Stimulated activated CD8-positive, alpha-beta memory T cell treated with anti-CD3 and anti-CD28 coated beads, Interleukin-15, amount 100 ng/mL, for 24 hours (primary cell): ENCODE measurements around the gene ULBP2.
"Not testable (repeated sequence)": the region's sequence is repeated elsewhere in the genome, so short reads cannot be mapped to it uniquely, and the experiment has no call there.

Experiments used
- DNase-seq: peaks from one replicate; pipeline ENCODE4 v3.0.0-alpha.2; 2020; ENCODE audit warnings: low read depth

Gene ULBP2

DNA sequence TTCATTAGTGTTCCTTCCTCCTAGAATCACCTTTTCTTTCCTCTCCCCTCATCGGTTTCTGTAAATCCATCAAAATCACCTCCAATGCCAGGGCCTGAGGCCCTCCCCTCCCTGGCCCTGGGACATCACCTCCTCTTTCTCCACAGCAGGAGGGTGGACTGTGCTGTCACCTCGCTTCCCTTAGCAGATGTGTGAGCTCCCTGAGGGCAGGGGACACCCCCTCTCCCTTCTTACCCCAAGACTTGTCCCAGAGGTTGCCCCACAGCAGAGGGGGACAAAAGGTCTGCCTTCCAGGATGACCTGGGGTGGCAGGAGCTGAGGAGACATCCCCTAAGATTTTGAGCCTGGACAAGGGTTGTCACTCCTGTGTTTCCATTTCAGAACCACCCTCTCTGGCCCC, 27.8 kb downstream of the ULBP2 start:
- no peak for DNase-seq

DNA sequence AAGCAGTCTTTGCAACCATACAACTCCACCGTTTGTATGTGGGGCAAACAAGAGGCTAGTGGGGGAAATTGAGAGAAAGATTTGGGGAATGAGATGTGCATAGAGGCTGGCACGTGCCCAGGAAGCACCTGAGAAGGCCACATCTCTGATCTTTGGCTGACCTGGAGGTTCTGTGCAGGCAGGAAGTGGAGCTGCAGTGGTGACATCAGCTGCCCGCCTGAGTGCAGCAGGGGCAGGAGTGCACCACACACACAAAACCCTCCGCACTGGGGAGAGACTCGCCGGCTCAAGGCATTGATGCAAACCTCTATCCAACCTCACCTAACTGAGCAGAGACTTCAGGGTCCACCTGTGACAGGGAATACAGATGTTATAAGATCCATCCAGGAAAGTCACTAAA, 32.6 kb downstream of the ULBP2 start:
- DNase-seq, result not testable (repeated sequence)

DNA sequence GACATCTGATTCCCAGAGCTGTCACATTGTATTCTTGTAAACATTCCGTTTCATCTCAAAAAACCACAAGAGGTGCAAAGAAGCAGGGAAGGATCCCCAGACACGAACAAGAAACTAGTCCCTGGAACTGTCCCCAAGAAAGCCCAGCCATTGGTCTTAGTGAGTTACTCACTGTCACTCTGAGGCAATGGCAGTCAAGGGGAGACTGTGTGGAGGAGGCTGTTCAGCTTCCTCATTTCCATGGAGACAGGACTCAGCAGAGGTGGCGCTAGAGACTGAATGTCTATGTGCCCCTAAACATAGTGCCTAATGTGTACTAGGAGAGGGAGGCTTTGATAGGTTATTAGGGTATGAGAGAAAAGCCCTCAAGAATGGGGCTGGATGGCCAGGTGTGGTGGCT, 33.0 kb downstream of the ULBP2 start:
- no peak for DNase-seq

DNA sequence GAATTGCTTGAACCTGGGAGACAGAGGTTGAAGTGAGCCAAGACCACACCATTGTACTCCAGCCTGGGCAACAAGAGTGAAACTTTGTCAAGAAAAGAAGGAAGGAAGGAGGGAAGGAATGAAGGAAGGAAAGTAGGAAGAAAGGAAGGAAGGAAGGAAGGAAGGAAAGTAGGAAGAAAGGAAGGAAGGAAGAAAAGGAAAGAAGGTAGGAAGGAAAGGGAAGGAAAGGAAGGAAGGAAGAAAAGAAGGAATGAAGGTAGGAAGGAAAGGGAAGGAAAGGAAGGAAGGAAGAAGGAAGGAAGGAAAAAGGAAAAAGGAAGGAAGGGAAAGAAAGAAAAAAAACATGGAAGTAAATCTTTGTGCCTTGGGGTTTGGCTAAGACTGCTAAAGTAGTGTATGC, 33.6 kb downstream of the ULBP2 start:
- DNase-seq, result no peak

DNA sequence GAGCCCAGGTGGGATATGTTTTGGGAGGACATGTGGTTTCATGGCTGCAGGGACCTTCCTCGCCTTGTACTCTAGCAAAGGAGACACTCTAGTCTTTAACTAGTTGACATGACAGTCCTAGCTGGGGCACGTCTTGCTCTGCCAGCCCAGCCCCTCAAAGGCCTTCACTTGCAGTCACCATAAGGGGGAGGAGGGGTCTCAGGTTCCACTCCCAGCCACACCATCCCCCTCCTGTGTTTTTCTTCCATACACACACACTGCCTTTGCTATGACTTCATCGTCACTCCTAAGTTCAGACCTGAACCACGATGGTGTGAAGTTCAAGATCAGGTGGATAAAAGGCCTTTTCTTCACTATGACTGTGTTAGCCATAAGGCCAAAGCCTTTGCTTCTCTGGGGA, 35.4 kb downstream of the ULBP2 start:
- no peak for DNase-seq

DNA sequence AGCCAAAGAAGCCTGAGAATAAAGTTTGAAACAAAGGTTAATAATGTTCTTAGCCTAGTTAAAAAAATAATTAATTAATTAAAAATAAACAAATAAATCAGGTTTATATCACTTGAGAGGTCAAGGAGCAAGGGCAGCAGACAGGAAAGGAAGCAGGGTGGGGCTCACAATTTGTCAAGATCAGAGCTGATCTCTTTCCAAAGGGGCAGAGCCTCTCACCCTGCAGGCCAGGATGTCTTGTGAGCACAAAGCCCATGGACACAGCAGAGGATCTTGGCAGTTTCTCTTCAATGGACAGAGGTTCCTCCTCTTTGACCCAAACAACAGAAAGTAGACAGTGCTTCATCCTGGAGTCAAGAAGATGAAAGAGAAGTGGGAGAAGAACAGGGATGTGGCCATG, 36.8 kb downstream of the ULBP2 start:
- DNase-seq, result no peak

DNA sequence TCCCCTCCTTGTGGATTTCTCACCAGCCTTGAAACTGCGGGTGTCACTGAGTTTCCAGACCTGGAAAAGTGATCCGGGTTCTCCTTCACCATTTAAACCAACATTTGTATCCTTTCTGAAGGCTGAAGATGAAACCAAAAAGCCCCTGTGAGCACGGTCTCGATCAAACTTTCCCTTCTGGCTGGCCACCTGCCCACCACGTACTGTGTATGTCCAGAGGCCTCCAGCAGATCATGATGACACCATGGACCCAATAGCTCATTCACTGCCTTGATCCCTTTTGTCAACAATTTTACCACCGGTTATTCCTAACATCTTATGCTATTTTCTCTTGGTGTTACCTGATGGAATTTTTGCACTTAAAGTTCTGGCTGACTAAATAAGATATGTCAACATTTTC, 37.5 kb downstream of the ULBP2 start:
- DNase-seq, result no peak

DNA sequence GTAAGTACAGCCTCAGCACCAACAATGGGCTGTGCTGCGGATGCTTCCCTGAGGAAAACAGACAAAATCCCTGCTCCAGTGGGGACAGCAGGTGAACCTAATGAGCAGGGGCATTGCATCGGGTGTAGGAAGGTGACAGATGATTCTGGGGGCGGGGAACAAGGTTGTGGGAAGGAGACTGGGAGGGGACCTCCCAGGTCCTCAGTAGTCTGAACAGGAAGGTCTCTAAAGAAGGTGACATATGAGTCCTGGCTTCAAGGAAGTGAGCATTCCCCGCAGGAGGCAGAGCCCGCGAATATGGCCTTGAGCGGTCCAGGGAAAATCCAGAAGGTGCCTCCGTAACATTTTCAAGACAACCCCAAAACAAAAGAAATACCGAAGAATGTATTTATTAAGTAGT, 41.3 kb downstream of the ULBP2 start:
- DNase-seq, result no peak

DNA sequence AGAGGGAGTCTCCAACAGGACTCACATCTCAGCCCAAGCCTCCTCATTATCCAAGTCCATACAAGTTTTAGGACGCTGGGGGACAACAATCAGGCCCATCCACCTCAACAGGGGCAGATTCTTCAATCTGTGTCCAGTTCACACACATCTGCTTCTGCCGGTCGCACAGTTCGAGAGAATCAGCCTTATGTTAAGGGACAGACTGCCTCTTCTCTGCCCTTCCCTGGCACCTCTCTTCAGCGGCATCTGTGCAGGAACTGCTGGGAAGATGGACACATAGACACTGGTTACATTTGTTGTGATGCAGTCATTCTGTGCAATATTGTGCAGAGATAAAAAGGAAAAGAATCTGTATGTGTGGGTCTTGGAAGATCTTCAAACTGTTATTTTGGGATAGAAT, 43.0 kb downstream of the ULBP2 start:
- DNase-seq, result no peak

DNA sequence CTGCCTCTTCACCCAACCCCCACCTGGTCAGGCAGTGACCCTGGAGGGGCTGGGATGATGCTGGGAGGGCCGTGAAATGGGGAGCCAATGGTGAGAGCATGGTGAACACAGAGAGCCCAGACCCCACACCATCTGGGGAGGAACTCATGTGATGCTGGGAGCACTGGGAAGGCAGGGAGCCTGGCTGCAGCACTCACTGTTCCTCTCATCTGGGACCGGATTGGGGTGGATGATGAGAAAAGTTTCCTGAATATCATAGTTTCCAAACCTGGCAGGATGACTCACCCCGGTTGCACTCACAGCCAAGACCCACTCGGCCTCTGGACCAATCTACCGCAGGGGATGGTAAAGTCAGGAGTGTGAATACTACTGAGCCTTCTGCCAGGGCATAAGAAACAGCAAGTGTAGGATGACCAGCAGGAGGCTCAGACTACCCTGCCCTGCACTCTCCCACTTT, 43.7 kb downstream of the ULBP2 start:
- no peak for DNase-seq

DNA sequence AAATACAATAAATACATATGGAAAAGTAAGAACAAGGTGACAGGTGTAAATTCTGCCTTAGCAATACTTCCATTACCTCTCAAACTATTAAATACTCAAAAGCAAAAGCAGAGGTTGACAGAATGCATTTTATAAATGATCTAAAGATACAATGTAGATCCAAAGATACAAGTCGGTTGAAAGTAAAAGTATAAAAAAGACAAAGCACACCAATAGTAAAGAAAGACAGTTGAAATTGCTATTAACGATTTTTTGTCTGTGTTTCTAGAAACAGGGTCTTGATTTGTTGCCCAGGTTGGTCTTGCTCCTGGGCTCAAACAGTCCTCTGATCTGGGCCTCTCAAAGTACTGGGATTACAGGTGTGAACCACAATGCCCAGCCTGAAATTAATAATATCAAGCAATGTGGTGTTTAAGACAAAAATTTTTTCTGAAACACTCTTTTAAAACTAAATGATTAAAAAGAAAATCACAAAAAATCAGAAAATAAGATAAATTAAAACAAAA, 45.8 kb downstream of the ULBP2 start:
- no peak for DNase-seq

DNA sequence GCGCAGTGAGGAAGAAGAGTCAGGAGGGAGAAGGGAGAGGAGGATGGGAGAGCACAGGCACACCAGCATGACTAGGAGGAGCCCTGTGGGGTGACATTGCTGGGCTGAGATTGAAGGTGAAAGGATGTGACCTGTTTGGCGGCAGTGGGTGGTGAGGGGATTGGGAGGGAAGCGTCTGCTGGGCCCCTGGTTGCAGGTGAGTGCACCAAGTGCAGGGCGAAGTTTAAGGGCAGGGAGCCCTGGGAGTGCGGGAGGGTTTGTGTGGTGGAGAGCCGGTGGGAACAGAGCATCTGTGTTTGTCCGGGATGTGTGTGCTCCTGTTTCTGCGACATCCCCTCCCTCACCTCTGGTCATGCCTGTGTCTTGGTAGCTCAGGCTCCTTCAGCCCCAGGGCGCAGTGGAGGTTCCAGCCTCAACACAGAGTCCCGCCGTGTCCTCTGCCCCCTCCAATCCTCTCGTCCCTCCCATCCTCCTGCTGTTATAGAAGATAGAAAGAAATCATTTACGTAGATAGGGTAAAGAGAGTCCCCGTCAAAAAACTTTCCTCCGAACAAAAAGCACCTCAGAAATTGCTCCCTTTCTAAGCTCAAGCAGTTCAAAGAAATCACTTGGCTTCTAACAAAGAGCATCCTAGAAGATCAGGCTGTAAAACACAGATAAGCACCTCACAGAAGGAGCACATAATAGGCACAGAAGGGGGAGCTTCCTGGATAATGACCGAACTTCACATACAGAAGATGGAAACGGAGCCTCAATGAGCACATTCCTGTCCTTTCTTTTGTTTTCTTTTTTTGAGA, 46.9 kb downstream of the ULBP2 start:
- DNase-seq, result no peak

DNA sequence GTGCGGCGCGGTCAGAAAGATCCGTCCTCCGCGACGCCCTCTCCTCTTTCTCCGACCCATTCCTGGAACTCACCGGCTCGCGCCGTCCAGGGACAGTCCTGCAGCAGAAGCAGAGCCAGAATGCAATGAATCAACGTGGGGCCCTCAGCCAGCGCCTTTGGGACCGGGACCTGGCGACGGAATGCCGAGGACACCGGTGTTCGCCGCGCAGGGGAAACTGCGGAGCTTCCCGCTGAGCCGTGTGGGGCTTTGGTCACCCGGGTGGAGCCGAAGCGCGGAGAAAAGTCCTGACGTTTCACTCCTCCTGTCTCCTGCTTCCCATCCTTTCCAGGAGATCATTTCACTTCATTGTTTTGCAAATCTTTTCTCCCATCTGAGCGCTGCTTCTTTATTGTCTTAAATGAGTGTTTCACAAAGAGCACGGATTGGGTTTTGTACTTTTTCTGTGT, 48.4 kb downstream of the ULBP2 start:
- no peak for DNase-seq

DNA sequence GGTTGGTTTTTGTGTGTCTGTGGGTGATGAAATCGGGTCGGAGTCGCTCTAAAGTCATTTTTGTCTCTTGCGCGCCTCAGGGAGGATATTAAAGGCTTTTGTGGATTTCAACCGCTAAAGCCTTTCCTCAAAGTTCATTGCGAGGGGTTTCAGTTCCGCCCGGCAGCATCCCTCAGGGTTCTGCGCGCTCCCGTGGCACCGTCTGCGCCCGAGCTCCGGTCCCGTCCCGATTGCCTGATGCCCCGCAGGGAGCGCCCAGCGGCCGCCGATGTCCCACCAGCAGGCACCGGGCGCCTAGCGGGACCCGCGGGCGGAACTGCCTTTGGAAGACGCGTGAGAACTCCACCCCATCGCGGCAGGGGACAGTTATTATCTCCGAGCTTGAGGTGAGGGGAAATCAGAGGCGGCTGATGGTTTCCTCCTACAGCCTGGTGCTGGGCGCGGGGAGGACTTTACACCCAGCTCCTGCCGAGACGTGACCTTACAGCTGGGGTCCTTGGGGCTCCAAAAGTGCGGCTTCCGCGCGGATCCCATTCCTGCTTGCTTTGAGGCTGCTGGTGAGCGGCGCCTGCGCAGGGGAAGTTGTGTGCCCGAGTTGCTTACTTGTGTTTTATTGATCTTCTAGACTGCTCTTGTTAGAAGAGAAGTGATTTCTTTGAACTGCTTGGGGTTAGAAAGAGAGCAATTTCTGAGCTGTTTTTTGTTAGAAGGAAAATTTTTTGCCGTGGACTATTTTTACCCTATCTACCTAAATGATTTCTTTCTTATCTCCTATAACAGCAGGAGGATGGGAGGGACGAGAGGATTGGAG, 49.1 kb downstream of the ULBP2 start:
- DNase-seq, result no peak

DNA sequence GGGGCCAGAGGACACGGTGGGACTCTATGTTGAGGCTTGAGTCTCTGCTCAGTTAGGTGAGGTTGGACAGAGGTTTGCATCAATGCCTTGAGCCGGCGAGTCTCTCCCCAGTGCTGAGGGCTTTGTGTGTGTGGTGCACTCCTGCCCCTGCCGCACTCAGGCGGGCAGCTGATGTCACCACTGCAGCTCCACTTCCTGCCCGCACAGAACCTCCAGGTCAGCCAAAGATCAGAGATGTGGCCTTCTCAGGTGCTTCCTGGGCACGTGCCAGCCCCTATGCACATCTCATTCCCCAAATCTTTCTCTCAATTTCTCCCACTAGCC, 49.6 kb downstream of the ULBP2 start:
- not testable (repeated sequence) for DNase-seq

DNA sequence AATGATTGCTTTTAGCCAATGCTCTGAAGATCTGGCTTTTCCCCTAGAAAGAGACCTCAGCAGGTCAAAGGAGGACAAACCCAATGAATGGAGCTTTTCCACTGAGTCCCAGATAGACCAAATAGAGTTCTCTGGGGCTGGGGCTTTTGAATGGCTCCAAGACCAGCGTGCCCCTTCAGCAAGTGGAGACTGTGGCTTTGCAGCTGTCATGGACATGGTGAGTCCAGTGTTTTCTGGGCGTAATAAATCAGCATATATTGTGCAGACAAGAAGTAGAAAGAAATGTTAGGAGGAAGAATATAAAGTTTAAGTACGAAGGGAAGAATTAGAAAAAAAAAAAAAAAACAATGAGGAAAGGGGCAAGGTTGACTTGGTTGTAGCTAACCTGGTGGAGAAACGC, 50.0 kb downstream of the ULBP2 start:
- no peak for DNase-seq

DNA sequence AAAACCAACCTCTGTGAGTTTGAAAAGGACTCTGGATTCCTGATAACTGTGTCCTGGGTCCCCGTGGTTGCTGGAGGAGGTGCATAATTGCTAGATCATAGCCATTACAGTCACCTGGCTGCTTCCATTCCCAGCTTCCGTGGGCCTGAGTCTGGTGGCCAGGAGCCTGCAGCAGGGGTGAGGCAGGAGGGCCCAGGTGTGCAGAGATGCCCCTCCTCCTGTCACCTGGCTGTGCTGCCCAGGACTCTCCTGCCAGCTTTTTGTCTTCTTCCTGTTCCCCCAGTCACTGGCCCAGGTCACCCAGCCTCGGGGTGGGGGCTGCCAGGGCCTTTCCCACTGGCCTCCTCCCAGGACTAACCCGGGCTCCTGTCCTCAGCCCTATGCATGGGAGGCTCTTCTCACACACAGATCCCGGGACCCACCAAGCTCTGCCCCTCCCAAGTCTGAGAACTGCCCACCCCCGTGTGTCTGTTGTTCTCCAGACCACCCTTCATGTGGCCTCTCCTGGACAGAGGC, 53.5 kb downstream of the ULBP2 start:
- DNase-seq, result no peak

DNA sequence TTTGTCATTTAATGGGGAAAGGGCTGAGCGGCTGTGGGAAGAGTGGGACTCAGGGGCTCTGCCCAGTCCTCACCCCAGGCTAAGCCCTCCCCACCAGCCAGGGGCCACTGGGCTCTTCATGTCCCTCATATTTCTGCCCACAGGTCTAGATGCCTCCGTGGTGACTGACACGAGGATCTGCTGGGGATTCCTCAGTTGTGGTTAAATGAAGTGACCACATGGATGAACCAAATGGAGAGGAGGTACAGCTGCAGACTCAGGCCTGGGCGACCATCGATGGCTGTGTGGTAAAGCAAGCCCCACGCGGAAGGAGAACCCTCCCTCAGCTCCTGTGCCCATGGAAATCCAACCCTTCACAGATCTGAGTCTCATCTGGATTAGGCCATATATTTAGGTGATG, 54.2 kb downstream of the ULBP2 start:
- DNase-seq, result no peak
